NCI-H1694 (cell line): Measurements from ENCODE around the gene ACSS1.

Source experiments
- DNase-seq: peaks from one replicate; lab custom pipeline; 2025; lab: John Stamatoyannopoulos, UW

ACSS1 gene

GRCh38 chr20:24993337-24994185 is 64.4 kb downstream of the ACSS1 start:
- DNase-seq: peak; percentile 43

- peak; percentile 76 for DNase-seq
Measured at GRCh38 chr20:24992487-24993205, 65.3 kb downstream of the ACSS1 start, which contains the start of gene APMAP. Gene APMAP (minus strand): TSS chr20:24992751. CDS start chr20:24992688, 63 bp downstream.

GRCh38 chr20:24991897-24992486 is 65.9 kb downstream of the ACSS1 start:
- no peak for DNase-seq

- no peak for DNase-seq
Measured at GRCh38 chr20:24990810-24991252, 67.1 kb downstream of the ACSS1 start.

GRCh38 chr20:24989162-24989561 is 68.8 kb downstream of the ACSS1 start:
- DNase-seq: no peak

- no peak for DNase-seq
Measured at GRCh38 chr20:24987873-24988835, 69.8 kb downstream of the ACSS1 start.

GRCh38 chr20:24987244-24987643 is 70.7 kb downstream of the ACSS1 start:
- DNase-seq: no peak

GRCh38 chr20:24986436-24987015 is 71.4 kb downstream of the ACSS1 start:
- DNase-seq: no peak

GRCh38 chr20:24985802-24986201 is 72.1 kb downstream of the ACSS1 start:
- no peak for DNase-seq

GRCh38 chr20:24984961-24985640 is 72.8 kb downstream of the ACSS1 start:
- DNase-seq: no peak

- no peak for DNase-seq
Measured at GRCh38 chr20:24983896-24984295, 74.0 kb downstream of the ACSS1 start.

- DNase-seq: no peak
Measured at GRCh38 chr20:24981790-24982189, 76.1 kb downstream of the ACSS1 start.

GRCh38 chr20:24981282-24981681 is 76.7 kb downstream of the ACSS1 start:
- DNase-seq: no peak

GRCh38 chr20:24980291-24981053 is 77.5 kb downstream of the ACSS1 start:
- DNase-seq: no peak

- DNase-seq: no peak
Measured at GRCh38 chr20:24979036-24979960, 78.6 kb downstream of the ACSS1 start.

GRCh38 chr20:24978513-24978912 is 79.4 kb downstream of the ACSS1 start:
- no peak for DNase-seq

- DNase-seq: no peak
Measured at GRCh38 chr20:24977797-24978196, 80.1 kb downstream of the ACSS1 start.

- no peak for DNase-seq
Measured at GRCh38 chr20:24977336-24977735, 80.6 kb downstream of the ACSS1 start.

- DNase-seq: no peak
Measured at GRCh38 chr20:24972341-24972740, 85.6 kb downstream of the ACSS1 start.
